Heart left ventricle (tissue), 16 donors: ENCODE results near the gene DTX3L. TPM values are rescaled to one million over a fixed set of nuclear protein-coding genes. Genes with fewer than 3 reads are reported as not detected.

Source experiments
- ATAC-seq, 4 donors: fragments of 200-7000 bp; cut with Tn5 transposase; one replicate each; pipeline ENCODE4 v1.9.1; 2020 to 2022; ENCODE audit warnings: moderate library complexity in 4 of 4, mild to moderate bottlenecking in 3 of 4, moderate number of reproducible peaks in 1 of 4
- DNase-seq, 5 donors: peaks; one replicate each; pipeline ENCODE4 v3.0.0-alpha.2; 2020
- H3K27ac ChIP-seq, 12 donors: fragments of 200-600 bp; sonication (generic) in 4 of 12; one replicate each; pipeline versions ENCODE4 v1.5.0 to v1.8.0; 2016 to 2022; ENCODE audit warnings: mild to moderate bottlenecking in 2 of 12
- H3K27me3 ChIP-seq, 9 donors: fragments of 200-600 bp; sonication (generic) in 2 of 9; one replicate each; pipeline versions ENCODE4 v1.5.1 to v1.8.0; 2016 to 2022; ENCODE audit warnings: mild to moderate bottlenecking in 3 of 9
- H3K36me3 ChIP-seq, 9 donors: fragments of 200-600 bp; sonication (generic) in 2 of 9; one replicate each; pipeline versions ENCODE4 v1.5.0 to v1.8.0; 2018 to 2022; ENCODE audit warnings: mild to moderate bottlenecking in 2 of 9
- H3K4me1 ChIP-seq, 12 donors: fragments of 200-600 bp; sonication (generic) in 4 of 12; one replicate each; pipeline versions ENCODE4 v1.5.0 to v1.8.0; 2016 to 2022; ENCODE audit warnings: mild to moderate bottlenecking in 3 of 12
- H3K4me3 ChIP-seq, 12 donors: fragments of 200-600 bp; sonication (generic) in 4 of 12; one replicate each; pipeline versions ENCODE4 v1.5.0 to v1.8.0; 2017 to 2022; ENCODE audit warnings: mild to moderate bottlenecking in 9 of 12, moderate library complexity in 4 of 12
- H3K9me3 ChIP-seq, 12 donors: fragments of 200-600 bp; sonication (generic) in 4 of 12; one replicate each; pipeline versions ENCODE4 v1.5.0 to v1.8.0; 2016 to 2022; ENCODE audit warnings: mild to moderate bottlenecking in 1 of 12
- POLR2A ChIP-seq, 2 donors: fragments of 450-650 bp; IDR thresholded peaks; one replicate each; pipeline ENCODE4 v1.6.1; 2017; ENCODE audit warnings: antibody characterized with exemption in 2 of 2, mild to moderate bottlenecking in 2 of 2, moderate library complexity in 2 of 2
- WGBS, 4 donors: extraction: QIAGEN DNeasy Blood & Tissue Kit in 2 of 4; methylation state at CpG; one replicate each; pipeline versions ENCODE4 v1.1.5 to v1.1.7; 2013 to 2018; 5-methylcytosine and 5-hydroxymethylcytosine counted together
- intact Hi-C, 10 donors: fragments of 100-400 bp; cut with DNase I; formaldehyde crosslinking; loops; one replicate each; pipeline versions ENCODE4 v1.11.1 to v1.14.2; 2022
- polyA plus RNA-seq, 2 donors: library from polyadenylated mRNA; stranded (reverse); fragments of 200-250 nt; gene quantifications; one replicate each; pipeline ENCODE4 v1.2.3, GENCODE V29; 2013
- total RNA-seq, 9 donors: library from RNA; depleted of rRNA in 2 of 9; stranded (reverse); fragments of >200 nt in 2 of 9; fragmentation: NEBNext Ultra II Directional in 3 of 9; extraction: Animal tissue kit (Norgen Biotek cat#: 25700) in 3 of 9; gene quantifications; one replicate each; pipeline versions ENCODE4 v1.1.0 to v1.2.4, GENCODE V29; 2016 to 2023
- TF ChIP-seq, protein P1 (sequence below), 12 donors: fragments of 200-600 bp; sonication (generic) in 4 of 12; IDR thresholded peaks; one replicate each; pipeline versions ENCODE4 v1.5.0 to v1.8.0; 2018 to 2022; ENCODE audit warnings: antibody characterized with exemption in 12 of 12, mild to moderate bottlenecking in 5 of 12
- donor health status: ischemic (EF 13 %, LVEDD 7.1; RV severe dilation, severe dysfunction).
- donor health status: healthy with polysubstance abuse.
- donor health status: DM: no; HTN: yes; CAD: no.
- donor health status: DM: no; HTN: no; CAD: no.
- donor health status: ischemic (EF 25% LVEDD 6.9; RV normal size, moderate dysfunction).
- donor health status: ischemic (EF 25% LVEDD 5.7; RV mildly dilated, moderate dysfunction).
- donor health status: healthy.
- donor health status: DM: yes; HTN: yes; CAD: no.
- donor health status: ischemic (EF 35%, LVEDD 5.7; RV mildly dilated, moderate dysfunction).
- donor health status: nonischemic (EF 11% LVEDD 7.7; RV severe dilation, severe dysfunction).
- donor health status: DM: yes; HTN: yes; CAD: no.
- donor health status: PGD.
- donor health status: ischemic (EF 29% LVEDD 5.4; RV normal size, mild dysfunction).
- donor health status: nonischemic (EF 23%, LVEDD 6.1; RV moderate dilation, normal function).

DTX3L gene
- total and polyA plus RNA-seq, 11 donors, result 4.8 to 78.2 (median 12.9) TPM

DNA sequence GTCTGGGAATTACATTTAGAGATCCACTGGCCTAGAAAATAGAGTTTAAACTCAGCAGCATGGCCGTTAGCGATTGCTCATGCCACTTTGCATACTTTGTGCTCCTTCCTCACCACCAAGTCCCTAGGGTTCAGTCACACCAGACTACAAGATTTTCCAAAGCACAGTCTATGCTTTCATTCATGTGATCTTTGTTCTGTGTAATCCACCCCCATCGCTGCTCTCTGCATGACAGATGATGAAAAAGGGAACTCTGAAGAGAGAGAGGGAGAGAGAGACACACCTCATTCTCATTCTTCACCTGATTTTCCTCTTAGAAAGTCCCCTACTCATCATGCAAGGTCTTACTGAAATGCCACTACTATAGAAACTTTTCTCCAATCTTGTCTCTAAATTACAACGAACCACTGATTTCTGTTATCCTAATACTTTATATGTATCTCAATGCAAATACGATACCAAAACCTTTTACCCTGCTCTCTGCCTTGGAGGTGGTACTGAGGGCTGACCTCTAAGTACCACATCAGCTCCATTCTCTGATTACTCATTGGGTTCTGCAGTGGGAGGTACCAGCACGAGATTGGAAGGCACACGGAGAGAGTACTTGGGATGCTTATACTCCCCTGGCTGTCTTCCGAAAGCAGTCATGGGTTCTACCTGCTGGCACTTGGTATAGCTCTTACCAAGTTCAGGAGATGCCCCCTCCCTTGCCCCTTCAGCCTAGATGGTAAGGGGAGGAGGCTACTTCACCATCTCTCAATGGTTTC is 12.2 kb downstream of the DTX3L start:
- WGBS, 4 donors, result 72 to 82% (median 74%) methylated on average over 8 of the region's 8 CpGs
- H3K4me1 ChIP-seq, result peaks cover 0 to 38% (median 2%) of the 10 kb centered on the region in 12 donors
- intact Hi-C loops, result no loop called here

DNA sequence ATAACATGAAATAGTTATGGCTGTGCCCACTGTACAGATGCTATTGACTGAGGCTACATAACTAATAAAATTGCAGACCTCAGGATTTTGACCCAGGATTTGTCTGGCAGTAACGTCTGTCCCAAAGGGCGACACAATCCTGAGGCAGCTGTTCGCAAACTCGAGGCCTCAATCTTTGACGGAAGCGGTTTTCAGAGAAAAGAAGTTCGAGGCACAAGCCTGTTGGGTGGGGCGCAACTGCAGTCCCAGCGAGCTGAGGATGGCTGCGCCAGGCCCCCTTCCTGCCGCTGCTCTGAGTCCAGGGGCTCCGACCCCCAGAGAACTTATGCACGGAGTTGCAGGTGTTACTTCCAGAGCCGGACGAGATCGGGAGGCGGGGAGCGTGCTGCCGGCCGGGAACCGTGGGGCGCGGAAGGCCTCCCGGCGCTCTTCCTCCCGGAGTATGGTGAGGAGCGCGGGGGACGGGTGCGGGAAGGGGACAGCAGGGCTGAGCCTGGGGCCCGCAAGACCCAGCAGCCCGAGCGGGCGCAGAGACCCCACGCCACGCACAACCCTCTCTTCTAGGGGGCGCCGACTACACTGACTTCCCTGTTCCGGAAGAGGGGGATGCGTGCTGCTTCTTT is 13.4 kb downstream of the DTX3L start, which contains the start of gene PARP15:
Gene PARP15 (plus strand): TSS at position 242 of the 623 bp plus-strand sequence. CDS start 18 bp downstream, at position 260.
- DNase-seq (peak in 3 of 5 donors; percentile 9 to 31 (median 20)), ATAC-seq (peak in 3 of 4 donors; percentile 64 to 74 (median 69))
- WGBS, 4 donors, result 5 to 14% (median 6%) methylated on average over 22 to 40 of the region's 40 CpGs
- Histone ChIP-seq H3K4me1 (peaks cover 0 to 37% (median 2%) of the 10 kb centered on the region in 12 donors), H3K4me3 (peak within 1 kb of the TSS; percentile 34 to 67 (median 58)), H3K9me3 (peaks cover 0 to 20% (median 11%) of the 10 kb centered on the region in 12 donors), H3K27me3 (no peaks in the 10 kb centered on the region), H3K36me3 (peaks cover 0 to 29% (median 13%) of the 10 kb centered on the region in 9 donors), H3K27ac (peak within 1 kb of the TSS in 3 of 12 donors; percentile 8 to 67 (median 65))
- intact Hi-C loops, result no loop called here
- TF ChIP-seq, protein P1, sequence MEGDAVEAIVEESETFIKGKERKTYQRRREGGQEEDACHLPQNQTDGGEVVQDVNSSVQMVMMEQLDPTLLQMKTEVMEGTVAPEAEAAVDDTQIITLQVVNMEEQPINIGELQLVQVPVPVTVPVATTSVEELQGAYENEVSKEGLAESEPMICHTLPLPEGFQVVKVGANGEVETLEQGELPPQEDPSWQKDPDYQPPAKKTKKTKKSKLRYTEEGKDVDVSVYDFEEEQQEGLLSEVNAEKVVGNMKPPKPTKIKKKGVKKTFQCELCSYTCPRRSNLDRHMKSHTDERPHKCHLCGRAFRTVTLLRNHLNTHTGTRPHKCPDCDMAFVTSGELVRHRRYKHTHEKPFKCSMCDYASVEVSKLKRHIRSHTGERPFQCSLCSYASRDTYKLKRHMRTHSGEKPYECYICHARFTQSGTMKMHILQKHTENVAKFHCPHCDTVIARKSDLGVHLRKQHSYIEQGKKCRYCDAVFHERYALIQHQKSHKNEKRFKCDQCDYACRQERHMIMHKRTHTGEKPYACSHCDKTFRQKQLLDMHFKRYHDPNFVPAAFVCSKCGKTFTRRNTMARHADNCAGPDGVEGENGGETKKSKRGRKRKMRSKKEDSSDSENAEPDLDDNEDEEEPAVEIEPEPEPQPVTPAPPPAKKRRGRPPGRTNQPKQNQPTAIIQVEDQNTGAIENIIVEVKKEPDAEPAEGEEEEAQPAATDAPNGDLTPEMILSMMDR (IDR thresholded peaks at IDR 0.05), result no peak
- TF ChIP-seq POLR2A (IDR thresholded peaks at IDR 0.05), result no peak

More for the DNA sequence above, 12.2 kb downstream of the DTX3L start:
- Histone ChIP-seq H3K27ac (no peak overlapping the region), H3K4me3 (no peak overlapping the region), H3K36me3 (peaks cover 0 to 40% (median 24%) of the 10 kb centered on the region in 9 donors), H3K9me3 (peaks cover 0 to 8% (median 0%) of the 10 kb centered on the region in 12 donors), H3K27me3 (no peaks in the 10 kb centered on the region)
- no peak for DNase-seq
- no peak for ATAC-seq
- TF ChIP-seq, protein P1 (IDR thresholded peaks at IDR 0.05), result no peak
- no peak for TF ChIP-seq POLR2A (IDR thresholded peaks at IDR 0.05)

DNA sequence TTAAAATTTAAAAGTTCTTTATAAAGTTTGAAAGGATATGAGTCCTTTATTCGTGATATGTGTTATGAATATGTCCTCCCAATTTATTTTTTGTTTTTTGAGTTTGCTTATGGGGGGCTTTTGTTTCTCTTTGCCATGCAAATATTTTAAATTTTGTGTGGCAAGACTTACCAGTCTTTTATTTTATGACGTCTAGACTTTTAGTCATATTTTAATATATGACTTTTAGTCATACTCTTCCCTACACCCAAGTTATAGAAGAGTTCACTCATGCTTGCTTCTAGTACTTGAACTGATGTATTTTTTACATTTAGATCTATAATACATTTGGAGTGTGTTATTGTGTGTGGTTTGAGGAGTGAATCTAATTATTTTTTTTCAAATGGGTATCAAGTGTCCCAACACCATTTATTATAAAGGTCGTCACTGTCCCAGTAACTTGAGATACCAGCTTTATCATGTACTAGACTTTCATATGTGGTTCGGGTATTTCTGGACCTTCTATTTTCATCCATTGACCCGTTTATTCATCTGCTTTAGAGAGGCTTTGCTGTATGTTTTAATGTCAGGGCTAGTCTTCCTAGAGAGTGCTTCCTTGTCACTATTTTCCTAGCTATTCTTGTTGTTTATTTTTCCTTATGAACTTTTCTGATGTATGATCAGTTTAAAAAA is 14.1 kb downstream of the DTX3L start:
- Histone ChIP-seq H3K4me1 (peaks cover 0 to 30% (median 2%) of the 10 kb centered on the region in 12 donors), H3K36me3 (peaks cover 0 to 22% (median 7%) of the 10 kb centered on the region in 9 donors), H3K9me3 (peaks cover 0 to 26% (median 16%) of the 10 kb centered on the region in 12 donors), H3K4me3 (peak overlapping the region; percentile 34 to 67 (median 58)), H3K27ac (peak overlapping the region in 2 of 12 donors; percentile 65 to 67), H3K27me3 (no peaks in the 10 kb centered on the region)
- DNase-seq (no peak), ATAC-seq (no peak)
- intact Hi-C loops, result no loop called here
- no peak for TF ChIP-seq POLR2A (IDR thresholded peaks at IDR 0.05)
- TF ChIP-seq, protein P1 (IDR thresholded peaks at IDR 0.05), result no peak
- WGBS, 4 donors, result 36 to 47% (median 42%) methylated on average over 5 of the region's 5 CpGs
